Body of pancreas (tissue), 4 donors: ENCODE results near the gene POR. TPM values are rescaled to one million over a fixed set of nuclear protein-coding genes. Genes with fewer than 3 reads are reported as not detected.

Experiments
- ATAC-seq: fragments of 150-250 bp; one replicate; pipeline ENCODE4 v1.9.1; 2016
- DNase-seq, 4 donors: peaks; one replicate each; pipeline ENCODE4 v3.0.0-alpha.2; 2019
- H3K27ac ChIP-seq, 4 donors: fragments of 200-600 bp; sonication (generic); 1 replicate in 3 of 4; 2 replicates in 1 of 4; pipeline versions ENCODE4 v1.5.1 to v1.6.1; 2016 to 2019; ENCODE audit warnings: mild to moderate bottlenecking in 1 of 4, mixed read lengths in 1 of 4, moderate library complexity in 1 of 4
- H3K27me3 ChIP-seq, 2 donors: fragments of 200-600 bp; sonication (generic); one replicate each; pipeline ENCODE4 v1.6.0; 2016; ENCODE audit warnings: mild to moderate bottlenecking in 1 of 2
- H3K36me3 ChIP-seq, 2 donors: fragments of 200-600 bp; sonication (generic); replicated peaks in 1 of 2; 2 replicates each; pipeline ENCODE4 v1.5.1; 2016; ENCODE audit warnings: low read depth in 2 of 2; ENCODE audit not compliant: insufficient read depth in 1 of 2
- H3K4me1 ChIP-seq: fragments of 200-600 bp; sonication (generic); one replicate; pipeline ENCODE4 v1.6.0; 2016
- H3K4me3 ChIP-seq, 2 donors: fragments of 200-600 bp; sonication (generic); 1 replicate in 1 of 2; 2 replicates in 1 of 2; pipeline ENCODE4 v1.5.1; 2016 to 2019
- H3K9me3 ChIP-seq, 3 donors: fragments of 200-600 bp; sonication (generic); 1 replicate in 2 of 3; 2 replicates in 1 of 3; pipeline ENCODE4 v1.5.1; 2016
- POLR2A ChIP-seq, 3 donors: fragments of 450-650 bp; IDR thresholded peaks; one replicate each; pipeline ENCODE4 v1.6.1; 2016; ENCODE audit warnings: antibody characterized with exemption in 3 of 3, mild to moderate bottlenecking in 2 of 3
- WGBS, 2 donors: methylation state at CpG; one replicate each; pipeline ENCODE4 v1.1.5; 2017; 5-methylcytosine and 5-hydroxymethylcytosine counted together
- intact Hi-C: fragments of 100-400 bp; cut with DNase I; formaldehyde crosslinking; loops from one replicate; pipeline ENCODE4 v1.15.1; 2023
- total RNA-seq, 2 donors: library from RNA; depleted of rRNA; stranded (reverse); fragments of >200 nt; gene quantifications; one replicate each; pipeline ENCODE4 v1.1.0, GENCODE V29; 2016
- TF ChIP-seq, protein P1 (sequence below), 7 experiments: fragments of 450-650 bp in 4 of 7; fragments of 200-600 bp in 3 of 7; sonication (generic) in 3 of 7; IDR thresholded peaks; one replicate each; pipeline ENCODE4 v1.5.1; 2016 to 2019; ENCODE audit warnings: antibody characterized with exemption in 7 of 7

The POR gene
- total RNA-seq, 2 donors from 2014 or later, result 54.2 to 118 TPM

DNA sequence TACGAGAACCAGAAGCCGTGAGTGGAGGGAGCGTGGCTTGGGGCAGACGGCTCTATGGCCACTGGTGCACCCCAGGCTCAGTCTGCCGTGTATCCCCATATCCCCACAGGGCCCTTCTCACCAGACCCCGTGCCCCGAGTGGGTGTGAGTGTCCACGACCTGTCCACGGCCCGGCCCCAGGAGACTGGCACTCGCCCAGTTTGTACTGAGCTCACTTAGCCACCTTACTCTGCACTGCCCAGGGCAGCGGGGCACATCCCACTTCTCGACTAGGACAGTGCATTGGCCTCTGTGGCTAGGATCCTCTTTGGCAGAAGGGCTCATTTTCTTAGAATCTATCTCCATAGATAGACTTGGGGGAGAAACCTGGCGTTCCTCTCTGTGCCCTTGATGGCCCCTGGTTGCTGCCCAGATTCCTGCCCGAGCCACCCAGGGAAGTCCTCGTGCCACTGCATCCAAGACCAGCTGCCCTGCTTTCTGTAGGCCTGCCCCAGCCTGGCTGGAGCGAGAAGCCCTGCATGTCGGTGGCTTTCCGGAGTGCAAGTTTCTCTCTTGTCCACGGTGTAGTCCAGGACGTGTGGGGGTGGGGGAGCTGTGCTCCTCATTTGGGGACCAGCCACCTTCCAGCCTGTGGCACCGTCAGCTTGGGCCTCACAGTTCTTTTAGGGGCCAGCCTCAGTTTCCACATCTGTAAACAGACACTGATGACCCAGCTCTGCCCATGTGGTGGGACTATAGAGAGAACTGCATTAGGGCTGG is 67.5 kb downstream of the POR start:
- ATAC-seq, result no peak
- H3K27me3 ChIP-seq, result no peaks in the 10 kb centered on the region
- H3K27ac ChIP-seq, result no peak overlapping the region
- TF ChIP-seq POLR2A (IDR thresholded peaks at IDR 0.05), result no peak
- TF ChIP-seq, protein P1, sequence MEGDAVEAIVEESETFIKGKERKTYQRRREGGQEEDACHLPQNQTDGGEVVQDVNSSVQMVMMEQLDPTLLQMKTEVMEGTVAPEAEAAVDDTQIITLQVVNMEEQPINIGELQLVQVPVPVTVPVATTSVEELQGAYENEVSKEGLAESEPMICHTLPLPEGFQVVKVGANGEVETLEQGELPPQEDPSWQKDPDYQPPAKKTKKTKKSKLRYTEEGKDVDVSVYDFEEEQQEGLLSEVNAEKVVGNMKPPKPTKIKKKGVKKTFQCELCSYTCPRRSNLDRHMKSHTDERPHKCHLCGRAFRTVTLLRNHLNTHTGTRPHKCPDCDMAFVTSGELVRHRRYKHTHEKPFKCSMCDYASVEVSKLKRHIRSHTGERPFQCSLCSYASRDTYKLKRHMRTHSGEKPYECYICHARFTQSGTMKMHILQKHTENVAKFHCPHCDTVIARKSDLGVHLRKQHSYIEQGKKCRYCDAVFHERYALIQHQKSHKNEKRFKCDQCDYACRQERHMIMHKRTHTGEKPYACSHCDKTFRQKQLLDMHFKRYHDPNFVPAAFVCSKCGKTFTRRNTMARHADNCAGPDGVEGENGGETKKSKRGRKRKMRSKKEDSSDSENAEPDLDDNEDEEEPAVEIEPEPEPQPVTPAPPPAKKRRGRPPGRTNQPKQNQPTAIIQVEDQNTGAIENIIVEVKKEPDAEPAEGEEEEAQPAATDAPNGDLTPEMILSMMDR (IDR thresholded peaks at IDR 0.05), result no peak
- H3K36me3 ChIP-seq, result peaks cover 0 to 17% of the 10 kb centered on the region in 2 donors
- no peak overlapping the region for H3K4me3 ChIP-seq
- 92 to 95% methylated on average over 7 to 21 of the region's 22 CpGs for WGBS, 2 donors
- H3K4me1 ChIP-seq, result peaks cover 13% of the 10 kb centered on the region
- intact Hi-C loops, result no loop called here
- no peaks in the 10 kb centered on the region for H3K9me3 ChIP-seq
- peak in 1 of 4 donors; percentile 19 for DNase-seq

DNA sequence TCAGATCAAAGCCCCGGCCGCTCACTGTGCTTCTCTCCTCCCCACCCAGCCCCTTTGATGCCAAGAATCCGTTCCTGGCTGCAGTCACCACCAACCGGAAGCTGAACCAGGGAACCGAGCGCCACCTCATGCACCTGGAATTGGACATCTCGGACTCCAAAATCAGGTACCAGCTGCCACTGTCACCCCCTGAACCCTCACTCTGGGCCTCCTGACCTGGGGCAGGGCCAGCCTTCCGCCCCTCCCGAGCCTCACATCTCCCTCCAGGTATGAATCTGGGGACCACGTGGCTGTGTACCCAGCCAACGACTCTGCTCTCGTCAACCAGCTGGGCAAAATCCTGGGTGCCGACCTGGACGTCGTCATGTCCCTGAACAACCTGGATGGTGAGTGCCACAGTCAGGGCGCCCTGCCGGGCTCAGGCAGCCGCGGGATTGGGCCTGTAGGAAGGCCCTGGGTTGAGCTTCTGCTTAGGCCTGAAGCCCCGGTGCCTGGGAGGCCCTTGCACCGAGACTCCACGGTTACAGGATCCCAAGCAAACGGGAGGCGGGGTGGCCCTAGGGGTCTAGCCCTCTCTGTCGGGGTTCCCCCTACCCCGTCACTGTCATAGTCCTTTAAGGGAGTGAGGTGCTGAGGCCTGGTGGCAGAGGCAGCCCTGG is 68.6 kb downstream of the POR start:
- 60 to 87% methylated on average over 2 to 25 of the region's 26 CpGs for WGBS, 2 donors
- H3K4me3 ChIP-seq, result no peak overlapping the region
- no peaks in the 10 kb centered on the region for H3K27me3 ChIP-seq
- ATAC-seq, result no peak
- no peak for DNase-seq
- TF ChIP-seq, protein P1 (IDR thresholded peaks at IDR 0.05), result no peak
- no peak for TF ChIP-seq POLR2A (IDR thresholded peaks at IDR 0.05)
- H3K4me1 ChIP-seq, result peaks cover 13% of the 10 kb centered on the region
- no peak overlapping the region for H3K27ac ChIP-seq
- peaks cover 0 to 19% of the 10 kb centered on the region in 2 donors for H3K36me3 ChIP-seq
- intact Hi-C loops, result no loop called here
- no peaks in the 10 kb centered on the region for H3K9me3 ChIP-seq

DNA sequence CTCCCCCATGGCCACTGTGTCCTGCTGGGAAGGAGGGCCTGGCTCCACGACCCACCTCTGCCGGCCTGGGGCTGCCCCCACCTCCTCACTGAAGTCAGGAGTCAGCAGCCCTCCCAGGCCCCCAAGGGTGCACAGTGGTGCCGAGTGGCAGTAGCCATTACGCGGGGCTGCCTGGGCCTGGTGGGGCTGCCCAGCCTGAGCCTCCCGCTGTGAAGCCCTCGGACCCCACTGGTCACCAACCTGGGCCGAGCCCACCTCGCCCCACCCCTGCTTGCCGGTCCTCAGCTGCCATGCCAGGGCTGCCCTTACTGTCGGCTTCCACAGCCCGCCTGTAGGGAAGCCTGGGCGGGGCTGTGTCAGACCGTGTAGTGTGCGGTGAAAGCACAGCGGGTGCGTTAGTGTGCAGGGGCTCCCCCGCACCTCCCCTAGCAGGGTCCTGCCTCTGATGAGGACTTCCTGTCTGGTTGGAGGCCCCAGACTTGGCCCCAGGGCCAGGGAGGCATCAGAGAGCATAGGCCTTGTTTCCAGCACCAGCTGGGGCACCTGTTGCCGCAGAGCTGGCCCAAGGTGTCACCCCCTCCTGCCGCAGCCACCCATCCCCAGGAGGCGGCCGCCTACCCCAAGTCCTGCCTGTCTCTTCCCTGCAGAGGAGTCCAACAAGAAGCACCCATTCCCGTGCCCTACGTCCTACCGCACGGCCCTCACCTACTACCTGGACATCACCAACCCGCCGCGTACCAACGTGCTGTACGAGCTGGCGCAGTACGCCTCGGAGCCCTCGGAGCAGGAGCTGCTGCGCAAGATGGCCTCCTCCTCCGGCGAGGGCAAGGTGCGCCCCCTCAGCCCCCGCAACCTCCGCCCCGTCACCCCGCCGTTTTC is 69.4 kb downstream of the POR start:
- Histone ChIP-seq H3K4me1 (peaks cover 12% of the 10 kb centered on the region), H3K27me3 (no peaks in the 10 kb centered on the region), H3K27ac (no peak overlapping the region), H3K4me3 (no peak overlapping the region), H3K36me3 (peaks cover 0 to 19% of the 10 kb centered on the region in 2 donors), H3K9me3 (no peaks in the 10 kb centered on the region)
- no peak for ATAC-seq
- TF ChIP-seq, protein P1 (IDR thresholded peaks at IDR 0.05), result no peak
- no peak for TF ChIP-seq POLR2A (IDR thresholded peaks at IDR 0.05)
- peak in 1 of 4 donors; percentile 6 for DNase-seq
- intact Hi-C loops, result no loop called here
- 90 to 95% methylated on average over 26 to 38 of the region's 44 CpGs for WGBS, 2 donors

DNA sequence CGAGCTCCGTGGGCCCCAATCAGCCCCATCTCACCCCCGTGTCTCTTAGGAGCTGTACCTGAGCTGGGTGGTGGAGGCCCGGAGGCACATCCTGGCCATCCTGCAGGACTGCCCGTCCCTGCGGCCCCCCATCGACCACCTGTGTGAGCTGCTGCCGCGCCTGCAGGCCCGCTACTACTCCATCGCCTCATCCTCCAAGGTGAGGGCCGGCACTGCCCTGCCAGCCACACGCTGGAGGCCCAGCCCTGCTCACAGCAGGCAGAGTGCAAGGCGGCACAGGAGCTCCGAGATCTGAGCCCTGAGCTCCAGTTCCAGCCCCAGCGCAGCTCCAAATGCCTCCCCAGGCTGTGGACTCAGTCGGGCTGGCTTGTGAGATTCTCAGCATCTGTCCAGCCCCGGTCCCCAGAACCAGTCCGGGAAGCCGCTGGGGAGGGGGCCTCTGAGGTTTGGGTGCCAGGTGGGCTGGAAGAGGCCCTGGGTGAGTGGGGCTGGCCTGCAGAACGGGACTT is 70.1 kb downstream of the POR start:
- no peak overlapping the region for H3K27ac ChIP-seq
- DNase-seq, result peak in 1 of 4 donors; percentile 8
- WGBS, 2 donors, result 84 to 86% methylated on average over 14 to 16 of the region's 21 CpGs

More for the DNA sequence above, 70.1 kb downstream of the POR start:
- intact Hi-C loops, result no loop called here
- no peak for ATAC-seq
- H3K27me3 ChIP-seq, result no peaks in the 10 kb centered on the region
- H3K36me3 ChIP-seq, result peaks cover 0 to 19% of the 10 kb centered on the region in 2 donors
- no peak overlapping the region for H3K4me3 ChIP-seq
- TF ChIP-seq, protein P1 (IDR thresholded peaks at IDR 0.05), result no peak
- H3K4me1 ChIP-seq, result peaks cover 15% of the 10 kb centered on the region
- H3K9me3 ChIP-seq, result no peaks in the 10 kb centered on the region
